Ovary (tissue), 3 donors: ENCODE results near the gene CYTH2.

ENCODE experiments used
- EP300 ChIP-seq: sonication (generic); formaldehyde crosslinking; IDR thresholded peaks from one replicate; pipeline ENCODE4 v1.6.1; 2017; ENCODE audit warnings: antibody characterized with exemption
- POLR2A ChIP-seq: fragments of 450-650 bp; IDR thresholded peaks from one replicate; pipeline ENCODE4 v1.6.1; 2017; ENCODE audit warnings: antibody characterized with exemption, mild to moderate bottlenecking, moderate library complexity
- TF ChIP-seq, protein P1 (sequence below), 3 donors: fragments of 450-650 bp in 2 of 3; fragments of 200-600 bp in 1 of 3; IDR thresholded peaks; one replicate each; pipeline versions ENCODE4 v1.5.1 to v1.8.0; 2016 to 2022; ENCODE audit warnings: antibody characterized with exemption in 3 of 3, mild to moderate bottlenecking in 1 of 3
- donor health status: DM: no; HTN: no; CAD: no.

GRCh38 chr19:48475369-48476068 is 6.3 kb downstream of the CYTH2 start:
- TF ChIP-seq, protein P1, sequence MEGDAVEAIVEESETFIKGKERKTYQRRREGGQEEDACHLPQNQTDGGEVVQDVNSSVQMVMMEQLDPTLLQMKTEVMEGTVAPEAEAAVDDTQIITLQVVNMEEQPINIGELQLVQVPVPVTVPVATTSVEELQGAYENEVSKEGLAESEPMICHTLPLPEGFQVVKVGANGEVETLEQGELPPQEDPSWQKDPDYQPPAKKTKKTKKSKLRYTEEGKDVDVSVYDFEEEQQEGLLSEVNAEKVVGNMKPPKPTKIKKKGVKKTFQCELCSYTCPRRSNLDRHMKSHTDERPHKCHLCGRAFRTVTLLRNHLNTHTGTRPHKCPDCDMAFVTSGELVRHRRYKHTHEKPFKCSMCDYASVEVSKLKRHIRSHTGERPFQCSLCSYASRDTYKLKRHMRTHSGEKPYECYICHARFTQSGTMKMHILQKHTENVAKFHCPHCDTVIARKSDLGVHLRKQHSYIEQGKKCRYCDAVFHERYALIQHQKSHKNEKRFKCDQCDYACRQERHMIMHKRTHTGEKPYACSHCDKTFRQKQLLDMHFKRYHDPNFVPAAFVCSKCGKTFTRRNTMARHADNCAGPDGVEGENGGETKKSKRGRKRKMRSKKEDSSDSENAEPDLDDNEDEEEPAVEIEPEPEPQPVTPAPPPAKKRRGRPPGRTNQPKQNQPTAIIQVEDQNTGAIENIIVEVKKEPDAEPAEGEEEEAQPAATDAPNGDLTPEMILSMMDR (IDR thresholded peaks at IDR 0.05) = no peak
- no peak for TF ChIP-seq POLR2A
- no peak for TF ChIP-seq EP300
